A673 (cell line): ENCODE measurements around the gene RABGAP1L.

Experiments
- EZH2 ChIP-seq: fragments of 200-600 bp; sonication (generic); IDR thresholded peaks from 2 replicates; pipeline ENCODE4 v1.6.1; 2017; ENCODE audit warnings: borderline replicate concordance, low read depth, mild to moderate bottlenecking, mixed read lengths, antibody characterized with exemption, low read length; ENCODE audit not compliant: poor library complexity, severe bottlenecking
- TF ChIP-seq, protein P1 (sequence below): fragments of 300-800, 200-600 bp; sonication (generic); conservative IDR thresholded peaks from 2 replicates; pipeline ENCODE4 v1.5.1; 2017; ENCODE audit warnings: low read depth, mild to moderate bottlenecking, antibody characterized with exemption, low read length, moderate library complexity, mixed read lengths

GRCh38 chr1:174971902-174972301 is 812.6 kb downstream of the RABGAP1L start:
- no peak for TF ChIP-seq EZH2
- TF ChIP-seq, protein P1, sequence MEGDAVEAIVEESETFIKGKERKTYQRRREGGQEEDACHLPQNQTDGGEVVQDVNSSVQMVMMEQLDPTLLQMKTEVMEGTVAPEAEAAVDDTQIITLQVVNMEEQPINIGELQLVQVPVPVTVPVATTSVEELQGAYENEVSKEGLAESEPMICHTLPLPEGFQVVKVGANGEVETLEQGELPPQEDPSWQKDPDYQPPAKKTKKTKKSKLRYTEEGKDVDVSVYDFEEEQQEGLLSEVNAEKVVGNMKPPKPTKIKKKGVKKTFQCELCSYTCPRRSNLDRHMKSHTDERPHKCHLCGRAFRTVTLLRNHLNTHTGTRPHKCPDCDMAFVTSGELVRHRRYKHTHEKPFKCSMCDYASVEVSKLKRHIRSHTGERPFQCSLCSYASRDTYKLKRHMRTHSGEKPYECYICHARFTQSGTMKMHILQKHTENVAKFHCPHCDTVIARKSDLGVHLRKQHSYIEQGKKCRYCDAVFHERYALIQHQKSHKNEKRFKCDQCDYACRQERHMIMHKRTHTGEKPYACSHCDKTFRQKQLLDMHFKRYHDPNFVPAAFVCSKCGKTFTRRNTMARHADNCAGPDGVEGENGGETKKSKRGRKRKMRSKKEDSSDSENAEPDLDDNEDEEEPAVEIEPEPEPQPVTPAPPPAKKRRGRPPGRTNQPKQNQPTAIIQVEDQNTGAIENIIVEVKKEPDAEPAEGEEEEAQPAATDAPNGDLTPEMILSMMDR: no peak
